Chondrocyte (in vitro differentiated cells): Measurements from ENCODE around the gene PTPRN2. TPM values are rescaled to one million over a fixed set of nuclear protein-coding genes. Genes with fewer than 3 reads are reported as not detected.

Experiments
- DNase-seq: peaks from one replicate; pipeline ENCODE4 v3.0.0; 2021; ENCODE audit warnings: mixed read lengths, low spot score
- H3K27ac Mint-ChIP-seq: one replicate; pipeline ENCODE4 v1.8.0; 2021; ENCODE audit warnings: mild to moderate bottlenecking, moderate library complexity, mixed read lengths; ENCODE audit not compliant: unreplicated experiment
- H3K27me3 Mint-ChIP-seq: 2 replicates; pipeline ENCODE4 v1.8.0; 2021; ENCODE audit warnings: low read depth, mixed read lengths
- H3K36me3 Mint-ChIP-seq: 2 replicates; pipeline ENCODE4 v1.8.0; 2021; ENCODE audit warnings: low read depth, mixed read lengths
- H3K4me1 Mint-ChIP-seq: 2 replicates; pipeline ENCODE4 v1.8.0; 2021; ENCODE audit warnings: low read depth, mild to moderate bottlenecking, mixed read lengths
- H3K4me3 Mint-ChIP-seq: one replicate; pipeline ENCODE4 v1.8.0; 2021; ENCODE audit warnings: mild to moderate bottlenecking, moderate library complexity, mixed read lengths; ENCODE audit not compliant: unreplicated experiment
- H3K9me3 Mint-ChIP-seq: 2 replicates; pipeline ENCODE4 v1.8.0; 2021; ENCODE audit warnings: low read depth, mixed read lengths
- total RNA-seq: library from RNA; stranded (reverse); gene quantifications from 3 replicates; pipeline ENCODE4 v1.2.1, GENCODE V29; 2021
- TF ChIP-seq, protein P1 (sequence below): fragments of 200-600 bp; sonication (generic); IDR thresholded peaks from 2 replicates; pipeline ENCODE4 v1.5.0; 2021; ENCODE audit warnings: antibody characterized with exemption, mild to moderate bottlenecking, moderate library complexity

PTPRN2 gene
- total RNA-seq, 1 donor from 2014 or later = 0.30 TPM

DNA sequence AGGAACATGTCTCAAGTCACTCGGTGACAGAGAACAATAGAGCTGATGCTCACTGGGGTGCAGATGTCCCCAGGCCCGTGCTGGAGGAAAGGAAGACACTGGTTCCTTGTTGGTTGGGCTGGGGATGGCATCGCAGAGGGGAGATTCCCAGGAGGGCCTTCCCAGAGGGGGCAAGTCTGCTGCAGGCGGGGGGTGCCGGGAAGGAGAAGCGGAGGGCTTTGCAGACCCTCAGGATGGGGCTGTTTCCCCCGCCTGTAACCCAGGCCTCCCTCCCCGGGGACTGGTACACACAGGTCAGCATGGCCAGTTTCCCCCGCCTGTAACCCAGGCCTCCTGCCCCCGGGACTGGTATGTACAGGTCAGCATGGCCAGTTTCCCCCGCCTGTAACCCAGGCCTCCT lies 967.0 kb downstream of the PTPRN2 start:
- H3K4me1 Mint-ChIP-seq = no peaks in the 10 kb centered on the region
- H3K36me3 Mint-ChIP-seq = no peaks in the 10 kb centered on the region
- no peaks in the 10 kb centered on the region for H3K9me3 Mint-ChIP-seq
- DNase-seq = no peak
- TF ChIP-seq, protein P1, sequence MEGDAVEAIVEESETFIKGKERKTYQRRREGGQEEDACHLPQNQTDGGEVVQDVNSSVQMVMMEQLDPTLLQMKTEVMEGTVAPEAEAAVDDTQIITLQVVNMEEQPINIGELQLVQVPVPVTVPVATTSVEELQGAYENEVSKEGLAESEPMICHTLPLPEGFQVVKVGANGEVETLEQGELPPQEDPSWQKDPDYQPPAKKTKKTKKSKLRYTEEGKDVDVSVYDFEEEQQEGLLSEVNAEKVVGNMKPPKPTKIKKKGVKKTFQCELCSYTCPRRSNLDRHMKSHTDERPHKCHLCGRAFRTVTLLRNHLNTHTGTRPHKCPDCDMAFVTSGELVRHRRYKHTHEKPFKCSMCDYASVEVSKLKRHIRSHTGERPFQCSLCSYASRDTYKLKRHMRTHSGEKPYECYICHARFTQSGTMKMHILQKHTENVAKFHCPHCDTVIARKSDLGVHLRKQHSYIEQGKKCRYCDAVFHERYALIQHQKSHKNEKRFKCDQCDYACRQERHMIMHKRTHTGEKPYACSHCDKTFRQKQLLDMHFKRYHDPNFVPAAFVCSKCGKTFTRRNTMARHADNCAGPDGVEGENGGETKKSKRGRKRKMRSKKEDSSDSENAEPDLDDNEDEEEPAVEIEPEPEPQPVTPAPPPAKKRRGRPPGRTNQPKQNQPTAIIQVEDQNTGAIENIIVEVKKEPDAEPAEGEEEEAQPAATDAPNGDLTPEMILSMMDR = no peak
- peaks cover 10% of the 10 kb centered on the region for H3K27me3 Mint-ChIP-seq
- H3K27ac Mint-ChIP-seq = no peak overlapping the region
- no peak overlapping the region for H3K4me3 Mint-ChIP-seq

DNA sequence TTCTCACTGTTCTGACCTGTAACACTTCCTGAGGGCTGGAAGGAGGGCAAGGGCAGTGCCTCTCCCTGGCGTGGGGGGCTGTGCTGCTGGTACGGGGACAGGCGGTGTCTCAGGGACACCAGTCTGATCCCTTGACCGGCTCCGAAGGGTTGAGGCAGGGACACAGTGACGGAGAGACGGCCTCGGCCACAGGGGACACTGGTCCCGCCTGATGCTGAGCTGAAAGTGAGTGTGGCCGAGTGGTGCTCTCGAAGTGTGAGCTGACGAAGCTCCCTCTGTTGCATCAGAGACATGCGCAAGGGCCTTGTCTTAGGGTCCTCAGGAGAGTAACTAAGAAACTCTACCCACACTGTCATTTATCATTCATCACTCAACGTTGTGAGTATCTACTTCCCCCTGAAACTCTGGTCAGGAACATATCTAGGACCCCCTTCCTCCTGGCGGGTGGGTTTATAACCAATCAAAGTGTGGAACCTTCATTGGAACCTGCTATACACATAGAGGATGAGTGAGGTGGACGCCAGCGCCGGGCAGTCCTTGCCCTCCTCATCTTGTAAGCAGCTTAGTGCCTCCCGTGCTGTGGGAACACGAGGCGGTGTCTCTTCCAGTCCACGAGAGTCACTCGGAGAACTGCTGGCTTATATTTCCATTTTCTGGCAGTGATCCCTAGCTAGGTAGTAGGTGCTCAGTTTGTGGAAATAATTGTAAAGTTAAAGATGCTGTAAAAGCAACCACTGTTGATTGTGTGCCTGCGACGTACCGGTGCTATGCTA lies 967.7 kb downstream of the PTPRN2 start:
- TF ChIP-seq, protein P1 = no peak

DNA sequence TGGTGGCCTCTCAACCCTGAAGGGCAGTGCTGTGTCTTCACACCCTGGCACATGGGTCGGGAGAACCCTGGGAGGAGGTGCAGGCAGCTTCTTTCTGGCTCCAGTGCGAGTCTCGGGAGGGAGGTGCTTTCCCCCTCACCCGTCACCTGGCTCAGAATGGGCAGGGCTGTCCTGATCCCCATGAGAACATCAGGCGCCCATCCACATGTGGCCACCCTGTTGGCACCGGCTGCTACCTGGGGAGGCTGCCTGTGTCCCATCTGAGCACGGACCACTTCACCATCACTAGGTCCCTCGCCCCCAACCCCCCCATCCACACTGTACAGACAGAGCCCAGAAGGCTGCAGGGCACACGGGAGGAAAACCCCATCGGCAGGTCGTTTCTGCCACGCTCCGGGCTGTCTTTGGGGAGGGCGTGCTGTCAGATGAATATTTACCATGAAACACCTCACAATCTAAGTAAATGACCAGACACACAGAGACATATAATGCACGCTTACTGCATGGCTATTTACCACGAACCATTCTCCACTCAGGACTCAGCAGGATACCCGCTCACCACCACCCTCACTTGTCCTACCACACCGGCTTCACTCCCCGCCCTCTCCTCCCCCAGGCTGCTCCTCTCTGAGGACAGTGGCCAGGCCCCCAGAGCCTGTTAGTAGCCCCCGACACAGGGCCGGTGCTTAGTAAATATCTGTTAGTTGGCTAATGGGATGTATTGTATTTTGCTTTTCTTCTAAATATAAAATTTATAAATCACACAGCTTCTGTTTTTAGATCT lies 968.6 kb downstream of the PTPRN2 start:
- no peaks in the 10 kb centered on the region for H3K9me3 Mint-ChIP-seq
- H3K27me3 Mint-ChIP-seq = peaks cover 12% of the 10 kb centered on the region
- TF ChIP-seq, protein P1 = no peak
- DNase-seq = no peak
- H3K4me3 Mint-ChIP-seq = no peak overlapping the region
- no peak overlapping the region for H3K27ac Mint-ChIP-seq
- no peaks in the 10 kb centered on the region for H3K36me3 Mint-ChIP-seq
- no peaks in the 10 kb centered on the region for H3K4me1 Mint-ChIP-seq

More for the DNA sequence above, 967.7 kb downstream of the PTPRN2 start:
- Mint-ChIP-seq H3K27me3 (peaks cover 12% of the 10 kb centered on the region), H3K4me3 (no peak overlapping the region), H3K4me1 (no peaks in the 10 kb centered on the region), H3K36me3 (no peaks in the 10 kb centered on the region), H3K9me3 (no peaks in the 10 kb centered on the region), H3K27ac (no peak overlapping the region)
- DNase-seq = no peak

DNA sequence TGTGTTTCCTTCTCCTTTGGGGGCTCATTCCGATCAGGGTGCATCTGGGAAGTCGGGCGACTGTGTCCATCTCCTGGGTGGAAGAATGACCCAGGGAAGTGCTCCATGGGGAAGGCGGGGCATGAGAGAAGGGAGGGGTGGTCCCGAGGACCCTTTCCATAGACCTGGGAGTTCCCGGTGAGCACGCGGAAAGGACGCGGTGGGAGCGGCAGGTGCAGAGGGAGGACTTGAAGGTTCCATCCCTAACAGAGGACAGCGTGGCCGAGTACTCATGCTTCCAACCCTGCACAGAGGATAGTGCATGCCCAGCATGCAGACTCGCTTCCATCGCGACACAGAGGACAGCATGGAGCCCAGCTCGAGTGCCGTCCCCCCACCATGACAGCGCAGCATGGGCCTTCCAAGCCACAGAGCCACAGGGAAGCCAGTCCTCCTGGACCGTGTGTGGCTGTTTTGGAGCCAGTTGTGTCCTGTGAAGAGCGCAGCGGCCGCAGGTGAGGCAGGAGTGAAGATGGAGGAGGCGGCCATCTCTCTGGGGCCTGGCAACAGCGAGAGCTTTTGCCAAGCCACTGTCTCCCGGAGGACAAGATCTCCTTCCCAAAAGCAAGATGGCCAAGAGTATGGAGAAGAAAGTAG lies 969.4 kb downstream of the PTPRN2 start:
- H3K9me3 Mint-ChIP-seq = no peaks in the 10 kb centered on the region
- no peak overlapping the region for H3K4me3 Mint-ChIP-seq
- no peak overlapping the region for H3K27ac Mint-ChIP-seq
- H3K36me3 Mint-ChIP-seq = no peaks in the 10 kb centered on the region
- no peaks in the 10 kb centered on the region for H3K4me1 Mint-ChIP-seq
- TF ChIP-seq, protein P1 = no peak
- H3K27me3 Mint-ChIP-seq = peaks cover 8% of the 10 kb centered on the region
- DNase-seq = no peak

DNA sequence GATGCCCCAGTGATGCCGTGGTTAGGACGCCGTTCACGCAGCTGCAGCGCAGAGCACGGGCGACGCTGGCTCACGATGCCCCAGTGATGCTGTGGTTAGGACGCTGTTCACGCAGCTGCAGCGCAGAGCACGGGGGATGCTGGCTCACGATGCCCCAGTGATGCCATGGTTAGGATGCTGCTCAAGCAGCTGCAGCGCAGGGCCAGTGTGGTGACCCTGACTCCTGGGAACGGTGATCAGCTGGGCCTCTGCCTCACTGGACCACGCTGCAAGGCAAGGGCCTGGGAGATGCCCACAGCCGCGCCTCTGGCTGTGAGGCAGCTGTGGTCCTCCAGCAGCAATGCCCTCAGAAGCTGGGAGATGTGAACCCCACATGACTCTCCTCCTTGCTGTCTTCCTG lies 970.2 kb downstream of the PTPRN2 start:
- H3K27ac Mint-ChIP-seq = no peak overlapping the region
- no peaks in the 10 kb centered on the region for H3K36me3 Mint-ChIP-seq
- DNase-seq = no peak
- no peaks in the 10 kb centered on the region for H3K9me3 Mint-ChIP-seq
- TF ChIP-seq, protein P1 = no peak
- no peak overlapping the region for H3K4me3 Mint-ChIP-seq
- peaks cover 8% of the 10 kb centered on the region for H3K27me3 Mint-ChIP-seq
- H3K4me1 Mint-ChIP-seq = no peaks in the 10 kb centered on the region
